T-helper 1 cell treated with Interleukin-12 subunit alpha and Interleukin-12 subunit beta and Interleukin-4 antibody, amounts not matched to agents 30 ng/mL and 1 ng/mL, for 36 hours (primary cell): ENCODE measurements around the gene ARHGEF4. TPM values are rescaled to one million over a fixed set of nuclear protein-coding genes. Genes with fewer than 3 reads are reported as not detected.

Source experiments
- intact Hi-C: fragments of 100-400 bp; cut with micrococcal nuclease; formaldehyde crosslinking; loops from one replicate; pipeline ENCODE4 v1.15.1; 2024
- total RNA-seq: library from RNA; stranded (reverse); gene quantifications from 2 replicates; pipeline ENCODE4 v1.2.3, GENCODE V29; 2022

Gene ARHGEF4
- total RNA-seq: 0.37 TPM in 1 of 2 replicates, not detected in the other

DNA sequence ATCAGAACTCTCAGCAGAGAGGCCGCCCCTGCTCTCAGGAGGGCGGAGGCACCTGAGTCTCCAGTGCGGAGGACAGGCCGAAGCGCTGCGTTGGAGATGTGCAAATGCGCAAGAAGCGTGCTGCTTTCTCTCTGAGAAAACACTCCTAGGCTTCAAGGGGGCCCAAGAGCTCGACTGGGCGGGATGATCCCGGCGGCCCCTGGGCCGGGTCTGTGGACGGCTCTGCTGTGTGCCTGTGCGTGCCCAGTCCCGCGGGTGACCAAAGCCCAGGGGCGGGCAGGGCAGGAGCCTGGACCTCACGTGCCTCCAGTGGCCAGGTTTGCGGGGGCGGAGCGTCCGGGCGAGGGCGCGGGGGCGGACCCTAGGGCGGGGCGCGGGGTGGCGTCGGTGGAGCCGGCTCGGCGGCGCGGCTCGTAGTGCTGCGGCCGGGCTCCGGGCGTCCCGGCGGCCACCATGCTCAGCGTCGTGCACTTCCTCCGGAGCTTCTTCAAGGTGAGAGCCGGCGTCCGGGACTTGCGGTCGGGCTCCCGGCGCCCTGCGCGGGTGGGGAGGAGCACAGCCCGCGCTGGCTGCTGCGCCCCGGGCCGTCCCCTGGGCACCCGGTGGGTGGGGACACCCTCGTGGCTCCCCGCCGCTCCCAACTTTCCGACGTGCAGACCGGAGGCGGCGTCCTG, at the start of gene ARHGEF4:
Gene ARHGEF4 (plus strand): TSS at position 414 of the 674 bp plus-strand sequence. CDS start 40 bp downstream, at position 454.
- intact Hi-C loops: loop anchor here (1.0 to 2.0 kb wide), 2 partner anchors 12 to 20 kb away; no protein-coding TSS in a partner anchor

GRCh38 chr2:130787841-130788240, 48.9 kb upstream of the ARHGEF4 start:
- intact Hi-C loops: no loop called here

DNA sequence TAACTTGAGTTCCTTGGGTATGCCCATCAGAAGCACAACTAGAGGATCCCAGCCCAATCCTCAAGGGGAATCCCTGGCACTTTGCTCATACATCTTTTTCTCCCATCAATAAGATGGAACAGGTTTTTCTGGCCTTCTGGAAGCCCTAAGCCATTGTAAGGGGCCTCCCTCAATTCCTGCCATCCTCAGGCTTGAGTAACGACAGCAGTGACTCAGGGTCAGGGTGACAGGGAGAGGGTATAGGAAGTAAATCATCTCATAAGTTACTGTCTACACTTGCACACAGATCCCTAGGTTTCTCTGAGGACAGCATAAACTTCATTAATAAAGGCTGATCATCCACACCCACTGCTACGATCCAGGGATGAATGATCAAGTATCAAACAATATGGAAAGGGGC, 46.4 kb upstream of the ARHGEF4 start:
- intact Hi-C loops: no loop called here

DNA sequence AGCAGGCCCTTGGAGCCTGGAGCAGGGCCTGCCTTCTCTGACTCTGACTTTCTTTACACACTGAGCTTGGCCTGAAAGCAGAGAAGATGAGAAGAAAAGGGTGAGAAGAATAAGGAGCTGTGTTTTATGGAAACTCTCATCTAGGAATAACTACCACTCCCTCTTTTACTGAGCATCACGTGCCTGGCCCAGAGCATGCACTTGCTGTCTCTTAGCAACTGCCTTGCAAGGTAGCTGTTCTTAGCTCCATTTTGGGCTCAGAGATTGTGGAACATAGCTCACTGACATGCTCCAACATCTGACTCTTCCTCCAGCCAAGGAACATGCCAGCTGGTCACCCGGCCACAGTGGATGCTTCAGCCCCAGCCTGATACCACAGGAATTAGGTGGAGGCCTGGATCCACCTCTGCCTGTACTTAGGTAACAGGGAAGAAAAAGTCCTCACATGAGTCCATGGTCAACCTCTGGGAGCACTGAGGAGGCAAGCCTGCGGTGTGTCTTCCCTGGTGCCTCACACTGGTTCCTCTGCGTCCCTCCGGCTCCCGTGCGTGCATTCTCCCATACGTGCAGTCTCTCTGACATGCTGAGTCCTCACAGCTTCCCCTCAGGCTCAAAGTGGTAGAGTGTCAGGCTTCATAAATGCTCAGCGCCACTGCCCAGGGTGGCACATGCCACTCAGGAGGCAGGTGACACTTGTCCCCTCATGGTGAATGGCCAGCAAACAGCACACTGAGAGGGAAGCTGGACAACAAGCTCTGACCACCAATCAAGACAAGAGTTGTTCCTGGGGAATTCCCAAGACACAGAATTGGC, 45.7 kb upstream of the ARHGEF4 start:
- intact Hi-C loops: no loop called here

- intact Hi-C loops: no loop called here
Measured at GRCh38 chr2:130791617-130791939, 45.1 kb upstream of the ARHGEF4 start.

GRCh38 chr2:130795431-130795830, 41.3 kb upstream of the ARHGEF4 start:
- intact Hi-C loops: loop anchor here (5.0 kb wide), 2 partner anchors 312 to 357 kb away; partner anchors contain the start of gene PLEKHB2

DNA sequence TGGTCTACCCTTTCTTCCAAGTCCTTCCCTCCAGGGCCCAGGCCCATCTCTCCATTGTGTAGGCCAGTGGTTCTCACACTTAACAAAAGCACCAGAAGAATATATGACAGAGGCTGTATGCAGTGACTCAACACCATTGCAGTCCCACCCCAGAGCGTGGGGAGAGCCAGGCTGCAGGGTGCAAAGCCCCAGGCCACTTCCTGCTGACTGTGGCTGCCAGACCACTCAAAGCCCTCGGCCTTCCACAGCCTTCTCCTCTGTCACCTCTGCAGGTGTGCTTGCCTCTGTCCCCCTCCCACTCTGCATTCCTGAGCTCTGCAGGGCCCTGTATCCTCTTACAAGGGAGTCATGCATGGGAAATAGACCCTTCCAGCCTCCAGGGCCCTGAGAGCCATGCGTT, 40.4 kb upstream of the ARHGEF4 start:
- intact Hi-C loops: loop anchor here (5.0 kb wide), 2 partner anchors 311 to 356 kb away; partner anchors contain the start of gene PLEKHB2

- intact Hi-C loops: loop anchor here (1.0 to 5.0 kb wide), 10 partner anchors 27 to 695 kb away; partner anchors contain the start of genes FAM168B, IMP4, MZT2A and PLEKHB2
Measured at GRCh38 chr2:130797493-130798435, 39.0 kb upstream of the ARHGEF4 start.

DNA sequence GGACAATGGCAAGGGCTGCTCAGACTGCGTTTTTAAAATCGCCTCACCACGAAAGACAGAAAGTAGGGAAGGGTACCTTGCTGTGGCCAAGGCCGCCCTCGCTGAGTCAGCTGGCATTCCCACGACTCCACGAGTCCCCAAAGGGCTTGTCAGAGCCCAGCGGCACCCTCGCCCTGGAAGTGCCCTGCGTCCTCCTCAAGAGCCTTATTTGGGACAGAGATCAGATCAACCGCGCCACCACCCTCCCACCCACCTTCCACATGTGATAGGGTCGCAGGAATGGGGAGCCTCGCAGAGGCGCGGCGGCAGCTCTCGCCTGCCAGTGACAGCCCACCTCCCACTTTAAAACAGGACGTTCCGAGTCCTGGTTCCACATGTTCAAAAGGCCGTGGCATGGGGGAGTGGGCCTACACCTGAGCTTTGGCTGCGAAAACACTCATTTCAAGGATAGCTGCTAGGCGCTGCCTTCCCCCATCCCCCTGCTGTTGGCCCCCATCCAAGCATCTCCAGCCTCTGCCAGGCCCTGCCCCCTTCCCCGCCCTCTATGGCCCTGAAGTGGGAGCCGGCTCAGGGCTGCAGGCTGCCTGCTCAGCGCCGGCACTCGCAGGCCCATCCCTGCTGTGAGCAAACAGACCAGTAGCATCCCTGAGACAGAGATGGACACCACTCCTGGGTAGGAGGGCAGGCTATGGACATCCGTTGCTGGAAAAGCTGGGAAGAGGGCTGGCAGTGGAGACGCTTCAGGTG, 38.1 kb upstream of the ARHGEF4 start:
- intact Hi-C loops: loop anchor here (1.0 to 5.0 kb wide), 4 partner anchors 26 to 354 kb away; partner anchors contain the start of gene PLEKHB2

- intact Hi-C loops: loop anchor here (5.0 kb wide), 2 partner anchors 308 to 353 kb away; partner anchors contain the start of gene PLEKHB2
Measured at GRCh38 chr2:130799295-130799694, 37.4 kb upstream of the ARHGEF4 start.

GRCh38 chr2:130805613-130806012, 31.1 kb upstream of the ARHGEF4 start:
- intact Hi-C loops: no loop called here

DNA sequence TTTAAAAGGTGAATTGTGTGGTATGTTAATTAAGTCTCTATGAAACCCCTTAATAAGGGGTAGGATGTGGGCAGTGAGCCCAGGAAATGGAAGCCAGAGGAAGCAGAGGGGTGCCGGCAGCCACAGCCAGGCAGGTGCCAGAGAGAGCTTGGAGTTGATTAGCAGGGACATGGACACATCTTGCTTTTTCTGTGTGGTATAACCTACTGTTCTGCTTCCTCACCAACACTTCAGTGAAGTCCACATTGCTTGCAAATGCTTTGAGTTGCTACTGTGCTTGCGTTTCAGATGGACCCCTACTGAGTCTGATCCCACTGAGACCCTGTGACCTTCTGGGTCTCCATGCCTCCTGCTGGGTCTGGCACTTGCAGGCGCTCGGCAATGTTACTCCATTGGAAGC, 30.3 kb upstream of the ARHGEF4 start:
- intact Hi-C loops: no loop called here

GRCh38 chr2:130807659-130808385, 28.9 kb upstream of the ARHGEF4 start:
- intact Hi-C loops: no loop called here

DNA sequence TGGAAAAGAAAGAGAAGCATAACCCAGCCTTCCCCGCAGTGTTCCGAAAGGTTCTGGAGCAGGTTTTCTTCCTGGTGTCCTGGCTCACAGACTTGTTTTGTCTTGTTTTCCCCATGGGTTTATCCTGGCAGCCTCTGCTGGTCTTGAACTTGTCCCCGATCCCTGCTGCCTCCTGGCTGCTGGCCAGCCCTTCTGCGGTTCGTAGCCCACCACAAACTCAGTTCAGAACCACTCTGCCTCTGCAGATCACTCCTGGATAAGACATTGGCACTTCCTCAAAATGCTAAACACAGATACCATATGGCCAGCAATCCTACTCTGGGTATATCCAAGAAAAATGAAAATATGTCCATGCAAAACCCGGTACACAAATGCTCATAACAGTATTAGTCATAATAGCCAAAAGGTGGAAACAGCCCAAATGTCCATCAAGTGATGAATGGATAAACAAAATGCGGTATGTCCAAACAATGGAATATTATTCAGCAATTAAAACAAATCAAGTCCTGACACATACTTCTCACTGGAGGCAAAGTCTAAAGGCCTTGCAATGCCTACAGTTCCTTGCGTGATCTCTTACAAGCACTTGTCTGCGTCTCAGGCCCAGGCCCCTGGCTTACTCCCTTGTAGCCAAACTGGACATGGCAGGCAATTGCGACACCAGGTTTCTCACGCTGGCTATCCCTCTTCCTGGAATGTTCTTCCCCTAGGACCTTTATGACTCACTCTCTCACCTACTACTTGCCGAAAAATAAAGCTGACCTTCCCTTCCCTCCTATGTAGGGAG, 28.0 kb upstream of the ARHGEF4 start:
- intact Hi-C loops: no loop called here

- intact Hi-C loops: no loop called here
Measured at GRCh38 chr2:130810490-130810889, 26.2 kb upstream of the ARHGEF4 start.

GRCh38 chr2:130813722-130814121, 23.0 kb upstream of the ARHGEF4 start:
- intact Hi-C loops: no loop called here

GRCh38 chr2:130814931-130815680, 21.6 kb upstream of the ARHGEF4 start:
- intact Hi-C loops: no loop called here

DNA sequence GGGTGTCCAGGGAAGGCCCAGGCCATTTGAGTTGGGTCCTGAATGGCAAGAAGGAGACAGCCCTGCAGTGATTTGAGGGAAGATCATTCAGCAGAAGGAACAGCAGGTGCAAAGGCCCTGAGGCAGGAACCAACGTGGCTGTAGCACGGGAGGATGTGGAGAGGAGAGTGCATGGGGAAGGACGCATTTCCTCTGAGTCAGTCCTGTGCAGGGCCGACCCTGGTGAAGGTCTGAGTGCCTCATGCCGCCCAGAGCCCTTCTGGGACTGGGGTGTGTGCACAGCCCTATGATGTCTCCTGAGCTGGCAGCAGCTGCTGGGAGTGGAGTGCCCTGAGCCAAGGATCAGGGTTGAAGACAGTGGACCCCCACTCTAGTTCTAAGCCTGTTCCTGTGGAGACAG, 17.9 kb upstream of the ARHGEF4 start:
- intact Hi-C loops: no loop called here
